Effector memory CD4-positive, alpha-beta T cell (primary cell): Measurements from ENCODE around the gene SEMA5B.
A peak's percentile ranks its signal among the peaks of the same experiment; 100 is the strongest.

Experiments
- DNase-seq, 3 donors: peaks; one replicate each; pipeline ENCODE4 v3.0.0-alpha.2; 2020
- H3K27ac ChIP-seq: 2 replicates; pipeline ENCODE4 v1.7.0; 2013; ENCODE audit warnings: mild to moderate bottlenecking, low read length, moderate library complexity; ENCODE audit not compliant: insufficient read depth, poor library complexity, severe bottlenecking
- H3K27me3 ChIP-seq: replicated peaks from 2 replicates; pipeline ENCODE4 v1.7.0; 2013; ENCODE audit warnings: mild to moderate bottlenecking, low read length; ENCODE audit not compliant: insufficient read depth, control insufficient read depth, poor library complexity, severe bottlenecking
- H3K36me3 ChIP-seq: 2 replicates; pipeline ENCODE4 v1.7.0; 2013; ENCODE audit warnings: mild to moderate bottlenecking, low read length, moderate library complexity; ENCODE audit not compliant: control insufficient read depth, insufficient read depth
- H3K4me1 ChIP-seq: 2 replicates; pipeline ENCODE4 v1.7.0; 2013; ENCODE audit warnings: low read length, mild to moderate bottlenecking; ENCODE audit not compliant: control insufficient read depth, insufficient read depth, poor library complexity, severe bottlenecking
- H3K4me3 ChIP-seq: 2 replicates; pipeline ENCODE4 v1.7.0; 2013; ENCODE audit warnings: low read length, low read depth, mild to moderate bottlenecking; ENCODE audit not compliant: insufficient read depth, poor library complexity, severe bottlenecking
- H3K9me3 ChIP-seq: 2 replicates; pipeline ENCODE4 v1.7.0; 2013; ENCODE audit warnings: mild to moderate bottlenecking, low read length, moderate library complexity; ENCODE audit not compliant: control insufficient read depth

Gene SEMA5B

DNA sequence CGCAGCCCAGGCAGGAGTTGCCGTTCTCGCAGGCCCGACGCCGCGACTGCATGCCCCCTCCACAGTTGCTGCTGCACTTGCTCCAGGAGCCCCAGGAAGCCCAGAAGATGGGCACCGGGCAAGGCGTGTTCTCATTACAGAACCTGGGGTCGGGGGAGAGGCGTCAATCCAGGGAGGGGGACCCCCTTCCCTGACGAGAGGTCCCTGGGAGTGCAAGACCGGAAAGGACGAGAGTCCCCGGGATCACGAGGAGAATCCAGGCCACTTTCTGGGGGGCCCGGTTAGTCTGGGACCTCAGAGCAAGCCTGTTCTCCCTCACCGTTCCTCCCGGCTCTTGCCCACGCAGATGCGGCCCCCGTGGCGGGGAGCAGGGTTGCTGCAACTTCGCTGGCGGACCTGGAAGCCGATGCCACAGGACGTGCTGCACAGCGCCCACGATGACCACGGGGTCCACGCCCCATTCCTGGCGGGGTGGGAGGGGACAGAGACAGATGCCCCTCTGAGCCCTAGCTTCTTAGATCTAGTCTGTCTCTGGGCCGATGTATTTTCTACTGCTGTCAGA lies 113.9 kb downstream of the SEMA5B start:
- Histone ChIP-seq H3K27me3 (peaks cover 3% of the 10 kb centered on the region), H3K27ac (no peak overlapping the region)
- no peak for DNase-seq

DNA sequence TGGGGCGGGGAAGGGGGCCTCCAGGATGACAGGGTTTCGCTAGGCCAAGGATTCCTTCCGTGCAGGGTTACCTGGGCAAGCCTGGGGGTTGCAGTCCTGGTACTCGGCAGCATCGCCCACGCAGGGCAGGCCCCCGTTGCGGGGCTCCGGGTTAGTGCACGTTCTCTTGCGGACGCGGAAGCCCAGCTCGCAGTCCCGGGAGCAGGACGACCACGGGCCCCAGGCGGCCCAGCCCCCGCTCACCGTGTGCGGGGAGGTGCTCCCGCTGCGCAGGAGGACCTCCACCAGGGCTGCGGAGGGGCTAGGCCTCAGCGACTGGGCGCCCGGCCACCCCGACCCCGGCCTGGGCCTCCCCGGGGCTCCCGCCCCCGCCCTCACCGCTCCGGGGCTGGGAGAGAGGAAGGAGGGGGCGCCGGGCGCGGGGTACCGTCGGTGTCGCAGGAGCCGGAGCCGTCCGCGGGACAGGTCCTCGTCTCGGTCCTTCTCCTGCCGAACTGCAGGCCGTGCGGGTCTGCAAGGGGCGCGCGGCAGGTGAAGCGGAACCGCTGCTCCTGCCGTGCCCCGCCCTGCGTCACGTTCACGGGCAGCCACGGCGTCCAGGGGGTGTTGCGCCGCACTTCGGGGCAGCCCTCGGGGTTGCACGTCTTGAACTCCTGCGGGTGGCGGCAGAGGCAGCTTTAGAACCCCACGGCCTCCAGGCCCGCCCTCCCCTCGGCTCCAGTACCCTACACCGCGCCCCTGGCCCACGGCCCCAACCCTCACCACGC lies 114.6 kb downstream of the SEMA5B start:
- peaks cover 3% of the 10 kb centered on the region for H3K27me3 ChIP-seq
- peak overlapping the region; percentile 32 for H3K4me3 ChIP-seq
- H3K9me3 ChIP-seq = no peaks in the 10 kb centered on the region
- H3K27ac ChIP-seq = no peak overlapping the region
- DNase-seq = no peak
- peaks cover 3% of the 10 kb centered on the region for H3K4me1 ChIP-seq
- H3K36me3 ChIP-seq = no peaks in the 10 kb centered on the region

More for the DNA sequence above, 113.9 kb downstream of the SEMA5B start:
- Histone ChIP-seq H3K36me3 (no peaks in the 10 kb centered on the region), H3K4me3 (no peak overlapping the region), H3K4me1 (peaks cover 3% of the 10 kb centered on the region), H3K9me3 (no peaks in the 10 kb centered on the region)

DNA sequence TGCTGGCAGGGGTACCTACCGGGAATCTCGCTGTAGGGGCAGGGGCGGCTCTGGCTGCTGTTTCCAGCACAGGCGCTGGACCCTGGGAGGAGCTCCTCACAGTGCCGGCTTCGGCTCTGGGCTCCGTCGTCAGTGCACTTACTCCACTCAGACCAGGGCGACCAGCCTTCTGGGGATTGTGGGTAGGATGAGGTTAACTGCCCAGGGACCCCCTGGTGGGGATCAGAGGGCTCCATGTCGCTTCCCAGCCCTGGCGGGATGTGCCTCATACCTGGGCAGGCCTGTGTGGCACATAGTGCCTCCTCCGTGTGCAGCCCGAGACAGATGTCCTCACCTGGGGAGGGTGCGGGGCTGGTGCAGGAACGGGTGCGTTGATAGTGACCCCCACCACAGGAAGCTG lies 115.7 kb downstream of the SEMA5B start:
- peaks cover 3% of the 10 kb centered on the region for H3K4me1 ChIP-seq
- DNase-seq = no peak
- H3K9me3 ChIP-seq = no peaks in the 10 kb centered on the region
- H3K36me3 ChIP-seq = no peaks in the 10 kb centered on the region
- H3K27ac ChIP-seq = no peak overlapping the region
- H3K27me3 ChIP-seq = peaks cover 3% of the 10 kb centered on the region
- H3K4me3 ChIP-seq = no peak overlapping the region

DNA sequence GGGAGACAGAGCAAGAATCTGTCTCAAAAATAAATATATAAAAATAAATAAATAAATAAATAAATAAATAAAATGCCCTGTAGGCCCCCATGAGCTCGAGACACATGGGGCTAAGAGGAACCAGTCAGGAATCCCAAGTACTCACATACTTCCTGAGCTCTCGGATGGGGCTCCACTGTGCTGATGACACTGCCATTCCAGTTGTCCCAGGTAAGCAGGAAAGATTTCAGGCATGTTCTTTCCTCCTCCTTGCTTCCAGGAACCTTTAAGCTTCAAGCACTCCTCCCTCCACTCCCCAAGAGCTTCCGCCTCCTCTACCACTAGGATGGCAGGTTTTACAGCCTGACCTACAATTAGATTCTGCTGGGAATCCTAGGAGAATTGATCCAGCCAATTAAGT lies 119.3 kb downstream of the SEMA5B start:
- DNase-seq = no peak
- no peaks in the 10 kb centered on the region for H3K36me3 ChIP-seq
- H3K4me1 ChIP-seq = no peaks in the 10 kb centered on the region
- no peak overlapping the region for H3K27ac ChIP-seq
- no peak overlapping the region for H3K4me3 ChIP-seq
- peaks cover 3% of the 10 kb centered on the region for H3K27me3 ChIP-seq
- no peaks in the 10 kb centered on the region for H3K9me3 ChIP-seq

DNA sequence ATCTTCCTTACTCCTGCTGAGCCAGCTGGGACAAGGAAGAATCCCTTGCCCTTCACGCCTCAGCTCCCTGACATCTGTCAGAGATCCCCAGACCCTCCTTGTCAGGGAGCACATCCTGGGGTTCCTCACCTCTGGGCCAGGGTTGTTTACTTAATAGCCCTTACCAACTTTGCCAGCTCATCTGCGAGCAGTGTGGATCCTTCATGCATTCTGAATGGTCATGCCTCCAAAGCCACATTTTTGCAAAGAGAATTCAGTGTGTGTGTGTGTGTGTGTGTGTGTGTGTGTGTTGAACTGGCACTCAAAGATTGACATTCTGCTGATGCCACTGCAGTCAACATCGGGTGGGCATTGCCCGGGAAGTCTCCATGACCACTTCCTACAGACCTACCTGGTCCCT lies 120.1 kb downstream of the SEMA5B start:
- Histone ChIP-seq H3K9me3 (no peaks in the 10 kb centered on the region), H3K4me1 (no peaks in the 10 kb centered on the region), H3K27me3 (peaks cover 3% of the 10 kb centered on the region), H3K36me3 (no peaks in the 10 kb centered on the region), H3K4me3 (no peak overlapping the region), H3K27ac (no peak overlapping the region)
- no peak for DNase-seq

DNA sequence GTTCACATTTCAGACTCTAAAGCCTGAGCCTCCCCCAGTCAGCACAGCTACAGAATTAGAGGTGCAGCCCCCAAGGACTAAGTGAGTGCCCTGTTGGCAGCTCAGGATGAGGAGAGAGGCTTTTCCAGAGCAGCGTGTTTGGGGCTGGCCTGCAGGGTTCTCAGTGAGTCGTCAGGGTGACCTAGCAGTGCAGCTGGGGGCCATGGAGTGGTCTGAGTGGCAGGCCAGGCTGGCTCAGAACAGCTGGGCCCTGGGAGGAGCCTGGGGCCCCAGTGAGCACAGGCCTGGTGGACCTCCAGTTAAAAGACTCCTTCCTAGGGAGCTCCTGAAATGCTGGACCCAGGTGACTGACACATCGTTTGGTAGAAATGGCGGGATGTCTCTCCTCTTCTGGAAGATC lies 124.4 kb downstream of the SEMA5B start:
- no peaks in the 10 kb centered on the region for H3K36me3 ChIP-seq
- H3K9me3 ChIP-seq = no peaks in the 10 kb centered on the region
- H3K4me1 ChIP-seq = no peaks in the 10 kb centered on the region
- no peaks in the 10 kb centered on the region for H3K27me3 ChIP-seq
- DNase-seq = no peak
- no peak overlapping the region for H3K4me3 ChIP-seq
- no peak overlapping the region for H3K27ac ChIP-seq

DNA sequence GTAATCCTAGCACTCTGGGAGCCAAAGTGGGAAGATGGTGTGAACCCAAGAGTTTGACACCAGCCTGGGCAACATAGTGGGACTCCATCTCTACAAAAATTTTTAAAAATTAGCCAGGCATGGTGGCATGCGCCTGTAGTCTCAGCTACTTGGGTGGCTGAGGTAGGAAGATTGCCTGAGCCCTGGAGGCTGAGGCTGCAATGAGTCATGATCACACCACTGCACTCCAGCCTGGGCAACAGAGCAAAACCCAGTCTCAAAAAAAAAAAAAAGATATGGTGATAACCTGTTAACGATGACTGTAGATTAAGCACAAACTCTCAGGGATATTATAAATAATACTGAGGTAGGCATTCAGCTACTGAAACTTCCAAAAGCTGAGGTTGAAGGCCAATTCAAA lies 125.2 kb downstream of the SEMA5B start:
- no peaks in the 10 kb centered on the region for H3K9me3 ChIP-seq
- no peak overlapping the region for H3K27ac ChIP-seq
- no peaks in the 10 kb centered on the region for H3K27me3 ChIP-seq
- H3K36me3 ChIP-seq = no peaks in the 10 kb centered on the region
- DNase-seq = no peak
- H3K4me3 ChIP-seq = no peak overlapping the region
- no peaks in the 10 kb centered on the region for H3K4me1 ChIP-seq

DNA sequence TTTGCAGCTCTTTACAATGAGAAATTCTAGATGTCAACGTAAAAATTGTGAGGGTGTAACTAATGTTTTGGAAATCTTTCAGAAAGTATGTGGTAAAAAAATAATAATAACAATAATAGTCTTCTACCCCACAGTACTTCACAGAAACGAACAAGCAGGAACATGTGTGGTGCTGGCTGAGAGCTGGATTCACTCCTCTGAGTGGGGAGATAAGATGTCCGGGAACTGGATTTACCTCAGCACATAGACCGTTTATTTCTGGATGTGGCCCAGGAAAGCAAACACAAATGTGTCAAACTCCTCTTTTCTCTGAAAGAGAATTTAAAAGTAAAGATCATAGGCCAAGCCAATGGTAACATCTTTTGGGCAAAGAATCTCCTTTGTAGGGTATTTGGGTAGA lies 129.3 kb downstream of the SEMA5B start:
- Histone ChIP-seq H3K27me3 (no peaks in the 10 kb centered on the region), H3K4me3 (no peak overlapping the region), H3K9me3 (no peaks in the 10 kb centered on the region), H3K27ac (no peak overlapping the region), H3K36me3 (no peaks in the 10 kb centered on the region), H3K4me1 (no peaks in the 10 kb centered on the region)
- no peak for DNase-seq

DNA sequence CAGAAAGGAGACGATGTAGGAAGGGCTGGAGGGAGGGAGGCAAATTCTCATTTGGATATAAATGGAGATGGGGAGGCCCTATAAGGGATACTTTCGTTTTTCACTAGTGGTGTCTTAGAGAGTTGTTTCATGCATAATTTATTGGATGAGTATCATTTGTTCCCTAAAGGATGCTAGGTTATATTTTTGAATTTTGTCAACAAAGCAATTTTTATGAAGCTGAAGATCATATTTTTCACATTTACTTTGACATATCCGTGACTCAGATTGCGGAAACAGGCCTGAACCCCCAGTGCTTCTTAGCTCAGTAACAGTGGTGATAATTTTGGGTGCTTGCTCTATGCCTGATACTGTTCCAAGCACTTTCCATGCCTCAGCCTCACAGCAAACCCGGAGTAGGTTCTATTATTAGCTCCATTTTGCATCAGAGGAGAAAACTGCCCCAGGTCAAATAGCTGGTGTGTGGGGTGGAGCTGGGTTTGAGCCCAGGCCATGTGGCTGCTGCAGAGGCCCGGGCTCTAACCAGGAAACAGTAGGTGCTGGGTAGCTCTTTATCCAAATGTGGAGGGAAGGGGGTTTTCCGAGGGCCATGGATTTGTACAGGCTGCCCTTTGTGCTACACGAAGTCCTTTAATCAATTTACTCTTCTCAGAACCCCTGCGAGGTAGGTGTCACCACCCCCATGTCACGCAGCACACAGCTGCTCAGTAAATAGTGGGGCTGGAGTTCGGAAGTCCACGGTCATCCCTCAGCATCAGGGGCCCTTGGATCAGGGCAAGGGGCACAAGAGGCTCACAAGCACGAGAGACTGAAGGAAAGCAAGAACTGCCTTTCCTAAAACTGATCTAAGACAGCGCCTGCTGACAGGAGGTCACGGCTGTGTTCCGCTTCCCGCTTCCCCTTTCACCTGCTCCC lies 133.6 kb downstream of the SEMA5B start:
- no peaks in the 10 kb centered on the region for H3K4me1 ChIP-seq
- no peak for DNase-seq
- H3K4me3 ChIP-seq = no peak overlapping the region
- no peaks in the 10 kb centered on the region for H3K27me3 ChIP-seq
- H3K9me3 ChIP-seq = no peaks in the 10 kb centered on the region
- no peak overlapping the region for H3K27ac ChIP-seq
- H3K36me3 ChIP-seq = no peaks in the 10 kb centered on the region

DNA sequence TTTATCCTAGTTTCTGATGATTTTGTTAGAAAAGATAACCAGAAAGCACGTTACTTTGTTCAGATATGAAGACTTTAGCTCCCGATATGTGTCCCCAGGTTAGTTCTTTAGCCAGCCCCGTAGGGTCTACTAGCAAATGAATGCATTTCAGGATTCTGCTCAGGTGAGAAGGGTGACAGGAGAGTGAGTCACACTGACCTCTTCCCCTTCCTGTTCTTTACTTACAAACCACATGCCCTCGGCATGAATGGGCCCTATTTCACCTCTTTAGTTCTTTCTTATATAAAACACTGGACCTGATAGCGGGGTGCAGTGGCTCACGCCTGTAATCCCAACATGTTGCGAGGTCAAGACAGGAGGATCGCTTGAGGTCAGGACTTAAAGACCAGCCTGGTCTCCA lies 134.3 kb downstream of the SEMA5B start:
- no peak overlapping the region for H3K27ac ChIP-seq
- DNase-seq = no peak

More for the DNA sequence above, 134.3 kb downstream of the SEMA5B start:
- H3K36me3 ChIP-seq = no peaks in the 10 kb centered on the region
- H3K27me3 ChIP-seq = no peaks in the 10 kb centered on the region
- H3K4me1 ChIP-seq = no peaks in the 10 kb centered on the region
- no peaks in the 10 kb centered on the region for H3K9me3 ChIP-seq
- no peak overlapping the region for H3K4me3 ChIP-seq
